ENCODE measurements around the gene COCH.

GRCh38 chr14:30893819-30894218 lies 19.5 kb downstream of the COCH start:
- TF ChIP-seq ZNF274 (IDR thresholded peaks at IDR 0.05; ENCODE audit: low read length): no peak
- no peak for TF ChIP-seq ZNF274 (tag by site-specific recombination; IDR thresholded peaks at IDR 0.05; ENCODE audit: borderline replicate concordance)
- TF ChIP-seq, protein P1, sequence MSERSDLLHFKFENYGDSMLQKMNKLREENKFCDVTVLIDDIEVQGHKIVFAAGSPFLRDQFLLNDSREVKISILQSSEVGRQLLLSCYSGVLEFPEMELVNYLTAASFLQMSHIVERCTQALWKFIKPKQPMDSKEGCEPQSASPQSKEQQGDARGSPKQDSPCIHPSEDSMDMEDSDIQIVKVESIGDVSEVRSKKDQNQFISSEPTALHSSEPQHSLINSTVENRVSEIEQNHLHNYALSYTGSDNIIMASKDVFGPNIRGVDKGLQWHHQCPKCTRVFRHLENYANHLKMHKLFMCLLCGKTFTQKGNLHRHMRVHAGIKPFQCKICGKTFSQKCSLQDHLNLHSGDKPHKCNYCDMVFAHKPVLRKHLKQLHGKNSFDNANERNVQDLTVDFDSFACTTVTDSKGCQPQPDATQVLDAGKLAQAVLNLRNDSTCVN (tag by site-specific recombination; optimal IDR thresholded peaks at IDR 0.05): no peak
- TF ChIP-seq, protein P2, sequence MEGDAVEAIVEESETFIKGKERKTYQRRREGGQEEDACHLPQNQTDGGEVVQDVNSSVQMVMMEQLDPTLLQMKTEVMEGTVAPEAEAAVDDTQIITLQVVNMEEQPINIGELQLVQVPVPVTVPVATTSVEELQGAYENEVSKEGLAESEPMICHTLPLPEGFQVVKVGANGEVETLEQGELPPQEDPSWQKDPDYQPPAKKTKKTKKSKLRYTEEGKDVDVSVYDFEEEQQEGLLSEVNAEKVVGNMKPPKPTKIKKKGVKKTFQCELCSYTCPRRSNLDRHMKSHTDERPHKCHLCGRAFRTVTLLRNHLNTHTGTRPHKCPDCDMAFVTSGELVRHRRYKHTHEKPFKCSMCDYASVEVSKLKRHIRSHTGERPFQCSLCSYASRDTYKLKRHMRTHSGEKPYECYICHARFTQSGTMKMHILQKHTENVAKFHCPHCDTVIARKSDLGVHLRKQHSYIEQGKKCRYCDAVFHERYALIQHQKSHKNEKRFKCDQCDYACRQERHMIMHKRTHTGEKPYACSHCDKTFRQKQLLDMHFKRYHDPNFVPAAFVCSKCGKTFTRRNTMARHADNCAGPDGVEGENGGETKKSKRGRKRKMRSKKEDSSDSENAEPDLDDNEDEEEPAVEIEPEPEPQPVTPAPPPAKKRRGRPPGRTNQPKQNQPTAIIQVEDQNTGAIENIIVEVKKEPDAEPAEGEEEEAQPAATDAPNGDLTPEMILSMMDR (tag by site-specific recombination; IDR thresholded peaks at IDR 0.05): no peak
